ENCODE results near the gene TRIM26.
"Not testable (repeated sequence)": the region's sequence is repeated elsewhere in the genome, so short reads cannot be mapped to it uniquely, and the experiment has no call there.

Gene TRIM26

DNA sequence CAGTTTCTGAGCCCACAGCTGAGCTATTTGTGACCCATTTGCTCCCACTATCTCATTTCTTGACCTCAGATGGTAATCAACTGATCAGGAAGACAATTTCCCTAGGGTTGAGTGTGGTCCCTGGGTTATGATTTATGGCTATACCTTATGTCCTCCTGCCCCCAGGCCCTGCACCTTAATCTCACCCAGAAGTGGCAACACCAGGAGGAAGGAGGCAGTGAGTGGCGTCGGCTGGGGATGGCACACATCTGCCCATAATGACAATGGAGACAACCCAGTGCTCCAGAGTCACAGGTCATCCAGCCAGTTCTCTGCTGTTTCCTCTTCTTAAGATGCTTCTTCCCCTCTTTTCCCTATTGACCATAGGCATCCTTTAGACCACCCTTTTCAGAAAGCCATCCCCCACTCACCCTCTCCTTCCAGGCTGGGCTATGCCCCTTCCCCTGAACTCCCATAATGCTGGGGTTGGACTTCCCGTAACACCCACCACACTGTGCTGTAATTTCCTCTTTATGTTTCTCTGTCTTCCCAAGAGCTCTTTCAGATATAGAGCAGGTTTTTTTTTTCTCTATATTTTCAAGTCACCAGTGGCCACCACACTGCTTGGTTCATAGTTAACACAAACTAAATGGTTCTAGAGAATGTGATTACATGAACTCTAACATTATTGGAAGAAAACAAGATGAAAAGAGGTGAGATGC is 60.1 kb downstream of the TRIM26 start:
- no peak for DNase-seq

DNA sequence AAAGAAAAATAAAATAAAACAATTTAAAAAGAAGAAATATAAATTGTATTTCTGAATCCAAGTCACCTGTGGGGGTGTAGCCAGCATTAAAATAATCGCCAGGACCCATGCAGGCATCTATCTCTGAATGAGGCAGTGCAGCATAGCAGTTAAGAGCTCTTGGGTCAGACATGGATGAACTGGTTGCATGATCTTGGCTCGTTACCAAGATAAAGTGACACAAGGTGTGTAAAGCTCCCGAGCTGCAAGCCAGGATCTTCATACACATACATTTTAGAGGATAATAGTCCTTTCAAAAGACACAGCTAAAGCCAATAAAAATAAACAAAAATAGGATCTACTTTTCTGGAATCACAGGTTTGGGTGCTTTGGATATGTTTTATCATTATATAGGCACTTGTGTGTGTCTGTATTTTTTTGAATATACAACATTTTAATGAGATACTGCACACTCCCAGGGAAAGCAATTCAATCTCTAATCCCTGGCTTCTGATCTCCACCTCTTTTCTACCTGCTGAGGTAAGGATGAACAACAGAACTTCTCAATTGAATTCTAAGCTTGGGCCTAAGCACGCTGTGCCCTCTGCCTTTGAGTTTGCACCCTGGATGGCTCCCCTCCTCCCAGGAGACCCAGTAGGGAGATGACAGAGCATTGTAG is 61.1 kb downstream of the TRIM26 start:
- DNase-seq = no peak

DNA sequence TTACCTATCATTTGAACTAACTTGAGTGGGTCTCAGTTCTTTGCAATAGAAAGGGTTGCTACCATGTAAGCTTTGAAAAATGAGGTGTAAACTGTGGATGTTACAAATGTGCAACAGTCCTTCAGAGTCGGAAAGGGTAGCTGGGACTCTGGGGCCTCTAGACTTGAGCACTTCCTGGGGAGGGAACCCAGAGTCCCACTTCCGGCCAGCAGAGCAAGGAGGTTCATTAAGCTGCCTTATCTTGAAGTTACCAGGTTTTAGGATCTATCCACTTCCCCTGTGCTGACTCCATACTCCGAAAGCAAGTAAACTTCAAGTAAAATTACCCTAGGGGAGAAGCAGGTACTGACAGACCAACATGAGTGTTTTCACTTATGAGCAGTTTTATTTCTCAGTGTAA is 61.6 kb downstream of the TRIM26 start:
- DNase-seq = no peak

DNA sequence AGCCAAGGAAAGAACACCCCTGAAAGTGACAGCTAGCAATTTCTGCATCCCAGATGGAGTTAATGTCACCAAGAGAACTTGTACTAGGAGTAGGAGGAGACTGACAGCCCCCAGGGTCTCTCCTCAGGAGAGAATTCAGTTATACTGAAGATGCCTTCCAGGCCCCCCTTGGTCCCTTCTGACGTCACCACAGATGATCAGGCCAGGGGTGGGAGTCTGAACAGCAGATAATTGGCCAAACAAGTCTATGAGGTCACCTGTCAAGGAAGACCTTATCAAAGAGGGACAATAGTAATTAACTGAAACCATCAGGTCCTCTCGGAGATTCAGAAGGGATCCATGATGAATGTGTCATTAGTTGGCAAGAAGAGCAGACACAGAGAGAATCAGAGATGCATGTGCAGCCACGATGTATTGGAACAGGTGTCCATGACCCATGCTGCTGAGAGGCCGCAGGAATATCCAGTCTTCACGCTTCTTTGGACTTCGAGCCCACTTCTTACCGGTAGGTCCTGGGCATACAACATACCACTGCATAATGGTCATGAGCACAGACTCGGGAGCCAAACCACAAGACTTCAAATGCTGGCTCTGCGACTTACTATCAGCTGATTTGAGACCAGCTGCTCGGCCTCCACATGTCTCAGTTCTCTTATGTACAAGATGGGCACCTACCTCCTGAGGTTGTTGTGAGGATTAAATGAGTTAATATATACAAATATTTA is 62.4 kb downstream of the TRIM26 start:
- DNase-seq = no peak

DNA sequence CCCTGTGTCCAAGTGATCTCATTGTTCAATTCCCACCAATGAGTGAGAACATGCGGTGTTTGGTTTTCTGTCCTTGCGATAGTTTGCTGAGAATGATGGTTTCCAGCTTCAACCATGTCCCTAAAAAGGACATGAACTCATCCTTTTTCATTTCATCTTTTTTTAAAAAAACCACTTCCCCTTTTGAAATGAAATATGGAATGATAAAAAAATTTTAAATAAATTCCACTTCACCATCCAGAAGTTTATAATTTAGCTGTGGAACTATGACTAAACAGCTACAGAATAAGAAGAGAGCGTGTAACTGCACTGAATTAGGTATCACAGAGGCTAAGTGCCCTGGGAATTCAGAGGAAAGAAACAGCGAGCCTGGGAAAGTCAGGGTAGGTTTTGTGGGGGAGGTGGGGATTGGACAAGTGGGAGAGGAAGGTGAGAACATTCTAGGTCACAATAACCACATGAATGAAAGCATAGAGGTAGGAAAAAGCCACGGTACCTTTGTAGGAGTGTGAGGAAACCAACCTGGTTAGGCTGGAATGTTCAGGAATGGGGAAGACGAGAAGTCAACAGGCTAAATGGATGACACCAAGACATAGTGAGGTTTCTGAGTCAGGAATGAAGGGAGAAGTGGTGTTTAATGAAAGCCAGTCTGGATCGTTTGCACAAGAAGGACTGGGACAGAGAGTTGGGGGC is 63.2 kb downstream of the TRIM26 start:
- no peak for DNase-seq

DNA sequence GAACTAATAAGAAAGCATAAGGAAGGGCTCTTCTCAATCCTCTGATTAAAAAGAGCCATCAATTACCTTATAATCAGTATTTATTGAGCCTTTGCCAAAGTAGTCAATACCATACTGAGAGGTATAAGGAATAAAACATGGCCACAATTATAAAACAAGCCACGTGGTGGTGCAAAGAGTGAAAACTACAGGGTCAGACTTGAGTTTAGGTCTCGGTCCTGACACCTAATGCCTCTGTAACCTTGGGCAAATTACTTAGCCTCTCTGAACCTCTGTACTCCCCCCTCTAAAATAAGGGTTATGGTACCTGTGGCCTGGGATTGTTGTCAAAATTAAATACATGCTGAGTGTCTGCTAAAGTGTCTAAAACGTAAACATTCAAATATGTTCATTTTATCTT is 64.0 kb downstream of the TRIM26 start:
- DNase-seq = no peak

DNA sequence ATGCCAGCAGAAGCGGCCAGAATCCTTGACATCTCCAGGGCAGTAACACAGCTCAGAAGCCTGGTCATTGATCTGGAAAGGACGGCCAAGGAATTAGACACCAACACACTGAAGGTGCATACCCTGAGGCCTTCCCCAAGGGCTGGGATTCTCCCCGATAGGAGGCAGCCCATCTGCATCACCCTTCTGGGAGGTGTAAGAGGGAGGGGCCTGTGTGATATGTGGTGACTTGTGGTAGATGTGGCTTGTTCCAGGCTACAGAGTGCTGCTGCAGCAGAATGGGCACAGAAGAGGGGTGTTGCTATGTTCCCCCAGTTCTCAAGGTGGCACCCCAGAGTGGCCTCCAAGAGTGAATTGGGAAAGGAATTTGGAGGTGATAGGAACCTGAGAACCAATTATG is 66.1 kb downstream of the TRIM26 start:
- DNase-seq = no peak

DNA sequence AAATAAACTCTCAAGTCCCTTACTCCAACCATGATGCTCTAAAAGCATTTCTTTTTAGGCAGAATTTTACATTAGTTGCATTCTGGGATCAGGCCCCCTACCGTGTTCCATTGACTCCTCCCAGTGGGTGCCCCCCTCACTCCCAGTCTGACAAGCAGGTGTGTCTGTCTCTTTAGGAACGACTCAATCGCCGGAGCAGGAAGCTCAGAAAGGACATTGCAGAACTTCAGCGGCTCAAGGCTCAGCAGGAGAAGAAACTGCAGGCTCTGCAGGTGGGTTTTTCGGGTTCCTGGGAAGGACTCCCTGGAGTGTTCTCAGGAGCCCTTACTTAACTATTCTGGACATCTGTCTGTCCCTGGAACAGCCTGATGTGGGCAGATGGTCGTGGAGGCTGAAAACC is 67.4 kb downstream of the TRIM26 start:
- no peak for DNase-seq

DNA sequence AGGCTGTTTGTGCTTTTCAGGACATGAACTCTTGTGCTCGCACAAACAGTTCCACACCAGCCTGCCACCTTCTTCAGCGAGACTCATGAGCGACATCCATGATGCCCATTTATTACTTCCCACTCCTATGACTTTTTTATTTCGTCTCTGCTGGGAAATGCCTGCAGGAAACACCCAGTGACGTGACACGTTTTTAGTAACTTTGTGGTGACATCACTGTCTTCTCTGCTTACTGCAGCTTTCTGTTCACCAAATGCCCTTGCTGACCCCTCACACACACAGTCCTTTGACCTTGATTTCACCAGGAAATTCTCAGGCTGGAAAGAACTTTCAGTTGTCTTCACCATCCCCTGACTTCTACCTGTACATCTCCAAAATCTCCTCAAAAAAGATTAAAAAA is 68.4 kb downstream of the TRIM26 start:
- DNase-seq = no peak

DNA sequence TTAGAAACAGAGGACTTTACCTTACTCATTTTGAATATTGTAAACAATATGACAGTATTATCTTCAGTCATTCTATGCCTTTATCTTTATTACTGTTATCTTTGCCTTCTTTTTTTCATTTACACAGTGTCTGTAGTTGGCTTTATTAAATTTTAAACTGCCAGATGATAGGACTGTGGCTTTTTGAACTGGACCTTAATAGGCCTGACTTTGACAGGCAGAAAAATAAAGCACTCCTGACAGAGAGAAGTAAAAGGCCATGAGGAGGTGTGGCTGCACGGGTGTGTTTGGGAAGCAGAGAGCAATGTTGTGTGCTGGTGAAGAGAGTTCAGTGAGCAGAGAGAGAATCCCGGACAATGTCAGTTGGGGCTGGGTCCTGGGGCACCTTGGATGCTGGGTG is 69.4 kb downstream of the TRIM26 start:
- DNase-seq = no peak

DNA sequence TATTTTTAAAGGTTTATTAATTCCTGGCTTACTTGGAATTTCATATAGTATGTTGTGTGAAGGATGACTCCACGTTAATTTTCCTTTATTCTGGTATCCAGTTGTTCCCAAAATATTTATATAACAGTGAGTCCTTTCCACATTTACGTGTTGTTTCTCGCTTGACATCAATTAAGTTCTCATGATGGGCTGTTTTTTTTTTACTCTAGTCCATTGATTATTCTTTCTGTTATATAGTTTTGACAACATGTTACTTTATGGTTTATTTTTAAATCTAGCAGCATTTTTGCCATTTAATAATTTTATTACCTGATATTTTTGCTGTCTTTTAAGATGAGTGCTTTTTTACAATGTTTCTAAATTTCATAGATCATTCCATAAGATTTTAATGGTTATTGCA is 70.5 kb downstream of the TRIM26 start:
- DNase-seq = no peak

DNA sequence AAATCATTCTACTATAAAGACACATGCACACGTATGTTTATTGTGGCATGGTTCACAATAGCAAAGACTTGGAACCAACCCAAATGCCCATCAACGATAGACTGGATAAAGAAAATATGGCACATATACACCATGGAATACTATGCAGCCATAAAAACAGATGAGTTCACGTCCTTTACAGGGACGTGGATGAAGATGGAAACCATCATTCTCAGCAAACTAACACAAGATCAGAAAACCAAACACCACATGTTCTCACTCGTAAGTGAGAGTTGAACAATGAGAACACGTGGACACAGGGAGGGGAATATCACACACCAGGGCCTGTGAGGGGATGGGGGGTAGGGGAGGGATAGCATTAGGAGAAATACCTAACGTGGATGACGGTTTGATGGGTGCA is 73.0 kb downstream of the TRIM26 start:
- not testable (repeated sequence) for DNase-seq

DNA sequence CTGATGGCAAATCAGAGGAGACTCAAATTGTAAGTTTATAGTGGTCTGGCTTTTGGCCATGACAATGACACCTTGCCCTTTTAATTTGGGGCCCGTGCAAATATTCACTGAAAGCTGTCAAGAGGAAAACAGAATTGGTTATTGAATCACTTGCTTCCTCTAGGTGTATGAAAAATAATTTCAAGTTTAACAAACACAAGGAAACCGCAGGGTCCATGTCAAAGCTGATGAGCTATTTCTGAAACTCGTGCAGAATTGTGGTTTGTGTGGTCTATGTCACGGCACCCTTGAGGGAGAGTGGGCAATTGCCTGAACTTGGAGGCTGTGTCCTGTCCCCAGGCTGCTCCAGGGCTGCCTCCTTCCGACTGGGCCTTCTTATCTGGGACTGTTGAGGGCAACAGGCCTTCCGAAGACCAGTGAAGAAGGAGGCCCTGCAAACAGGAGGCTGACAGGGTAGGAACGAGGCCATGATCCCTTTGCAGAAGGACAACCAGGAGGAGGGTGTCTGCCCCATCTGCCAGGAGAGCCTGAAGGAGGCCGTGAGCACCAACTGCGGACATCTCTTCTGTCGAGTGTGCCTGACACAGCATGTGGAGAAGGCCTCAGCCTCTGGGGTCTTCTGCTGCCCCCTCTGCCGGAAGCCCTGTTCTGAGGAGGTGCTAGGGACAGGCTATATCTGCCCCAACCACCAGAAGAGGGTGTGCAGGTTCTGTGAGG is 76.5 kb downstream of the TRIM26 start:
- no peak for DNase-seq

DNA sequence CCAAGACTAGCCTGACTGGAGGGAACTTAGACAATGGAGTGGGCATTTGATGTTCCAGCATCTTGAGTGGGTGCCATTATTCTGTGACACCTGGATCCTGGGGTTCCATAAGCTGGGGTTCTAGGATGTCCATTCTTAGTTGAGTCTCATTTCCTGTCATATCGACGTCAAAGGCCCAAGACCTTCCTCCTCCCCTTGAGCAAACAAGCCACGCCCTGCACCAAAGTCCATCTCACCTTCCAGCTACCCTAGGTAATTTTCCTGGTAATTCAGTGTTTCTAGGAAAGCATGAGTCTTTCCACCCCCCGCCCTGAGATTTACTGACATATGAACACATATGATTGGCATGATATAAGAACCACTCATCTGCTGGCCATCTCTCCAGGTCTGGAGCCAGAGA is 77.4 kb downstream of the TRIM26 start, which contains the start of gene TRIM40:
TRIM40 (plus strand) TSS at position 384 of the 400 bp plus-strand sequence. CDS start 897 bp downstream, outside the sequence.
- DNase-seq = no peak

DNA sequence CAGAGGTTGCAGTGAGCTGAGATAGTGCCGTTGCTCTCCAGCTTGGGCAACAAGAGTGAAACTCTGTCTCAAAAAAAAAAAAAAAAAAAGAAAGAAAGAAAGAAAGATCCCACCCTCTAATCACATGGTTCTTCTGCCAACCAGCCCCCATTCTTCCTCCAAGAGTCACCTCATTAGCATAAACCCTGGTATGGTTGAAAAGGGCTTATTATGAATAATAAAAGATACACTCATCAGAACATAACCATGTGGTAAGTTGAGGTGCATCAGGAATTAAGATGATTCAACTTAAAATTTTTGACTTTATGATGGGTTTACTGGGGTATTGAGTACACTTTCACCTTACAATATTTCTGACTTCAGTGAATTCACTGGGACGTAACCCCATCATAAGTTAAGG is 78.1 kb downstream of the TRIM26 start:
- DNase-seq = no peak

All from retina (tissue), 1 donor.